NOMO-1 treated with dmso at 0.1 percent for 144 hours (cell line): ENCODE results near the gene C1QC.
A peak's percentile ranks its signal among the peaks of the same experiment; 100 is the strongest.
"Not testable (repeated sequence)": the region's sequence is repeated elsewhere in the genome, so short reads cannot be mapped to it uniquely, and the experiment has no call there.

ENCODE experiments used
- DNase-seq: peaks from one replicate; lab custom pipeline; 2025; ENCODE audit not compliant: unreplicated experiment; lab: John Stamatoyannopoulos, UW

The C1QC gene

DNA sequence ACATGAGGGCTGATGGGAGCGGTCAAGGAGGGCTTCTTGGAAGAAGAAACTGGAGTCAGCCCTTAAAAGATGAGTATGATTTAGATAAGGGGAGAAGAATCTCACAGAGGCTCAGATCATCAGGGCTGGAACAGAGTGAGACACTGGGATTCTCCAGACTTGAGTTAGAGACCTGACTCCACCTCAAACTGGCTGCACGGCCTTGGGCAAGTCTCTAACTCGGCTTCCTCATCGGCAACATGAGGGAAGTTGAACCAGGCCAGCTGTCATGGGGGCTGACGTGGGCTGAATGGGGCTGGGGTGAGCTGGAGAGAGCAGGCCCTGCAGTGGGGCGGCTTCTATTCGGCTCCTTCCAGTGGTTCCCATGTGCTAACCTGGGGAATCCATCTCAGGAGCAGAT is 2.5 kb downstream of the C1QC start:
- DNase-seq: no peak

DNA sequence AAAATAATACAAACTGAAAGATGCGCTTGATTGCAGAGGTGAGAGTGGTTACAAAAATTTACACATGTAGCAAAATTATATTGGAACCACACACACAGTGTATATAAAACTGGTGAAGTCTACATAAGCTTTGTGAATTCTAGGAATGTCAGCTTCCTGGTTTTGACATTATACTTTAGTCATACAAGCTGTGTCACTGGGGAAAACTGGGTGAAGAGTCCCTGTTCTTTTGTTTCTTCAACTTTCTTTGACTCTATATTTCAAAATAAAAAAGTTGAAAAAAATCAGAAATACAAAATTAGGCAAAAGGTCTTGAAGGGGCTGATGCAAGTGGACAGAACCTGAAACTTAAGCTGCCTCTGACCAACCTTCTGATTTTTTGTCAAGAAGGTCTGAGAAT is 3.0 kb downstream of the C1QC start:
- DNase-seq: no peak

DNA sequence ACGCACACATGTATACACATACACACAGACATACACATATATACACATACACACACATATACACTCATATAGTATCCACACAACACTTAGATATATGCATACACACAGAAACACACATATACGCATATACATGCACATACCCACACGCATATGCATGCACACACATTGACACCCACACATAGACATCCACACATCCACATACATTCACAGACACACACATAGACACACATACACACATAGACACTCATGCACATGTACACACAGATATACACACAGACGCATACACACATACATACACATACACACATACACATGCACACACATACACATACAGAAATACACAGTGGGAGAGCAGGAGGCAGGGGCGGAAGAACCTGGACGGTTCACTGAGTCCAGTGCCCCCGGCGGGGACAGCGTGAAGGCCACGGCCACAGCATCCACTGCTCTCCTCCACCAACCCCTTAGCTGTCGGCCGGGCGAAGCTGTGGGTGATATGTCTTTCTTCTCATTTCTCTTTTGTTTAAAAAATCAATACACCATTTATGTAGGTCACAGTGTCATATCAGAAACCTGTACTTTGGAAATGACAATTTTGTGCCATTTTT is 6.8 kb downstream of the C1QC start:
- DNase-seq: no peak

DNA sequence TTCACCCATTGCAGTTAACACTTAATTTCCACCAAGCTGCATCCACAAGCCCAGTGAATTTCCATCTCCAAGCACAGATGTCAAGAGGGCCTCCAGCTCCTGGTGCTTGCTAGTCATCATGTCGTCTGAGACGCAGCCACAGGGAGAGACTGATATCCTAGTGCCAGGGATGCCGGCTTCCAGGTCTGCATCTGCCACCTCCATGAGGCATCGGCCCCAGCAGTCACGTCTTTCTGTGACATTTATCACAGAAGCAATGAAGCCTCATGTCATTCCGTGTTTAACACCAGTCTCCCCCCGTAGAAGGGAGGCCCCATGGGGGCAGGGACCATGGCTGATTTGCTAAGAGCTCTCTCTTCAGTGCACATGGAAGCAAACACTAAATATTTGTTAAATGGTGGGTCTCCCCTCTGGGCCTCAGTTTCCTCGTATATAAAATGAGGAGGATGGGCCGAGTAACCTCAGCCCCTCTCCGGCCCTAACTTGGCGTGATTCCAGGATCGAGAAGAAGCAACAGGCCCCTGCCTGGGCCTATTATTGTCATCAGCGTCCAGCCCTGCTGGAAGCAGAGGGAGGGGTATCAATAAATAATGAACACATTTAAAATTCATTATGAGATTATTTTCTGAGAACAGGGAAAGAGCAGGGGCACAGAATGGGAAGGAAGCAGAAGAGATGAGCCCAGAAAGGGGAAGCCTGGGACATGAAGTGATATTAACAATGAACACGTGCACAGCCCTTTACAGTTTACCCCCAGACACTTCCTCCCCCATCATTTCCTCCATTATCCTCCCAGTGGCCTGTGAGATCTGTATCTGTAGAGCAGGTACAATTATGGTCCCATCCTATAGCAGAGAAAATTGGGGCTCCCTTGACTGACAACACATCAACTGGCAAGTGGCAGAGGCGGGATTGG is 8.8 kb downstream of the C1QC start:
- no peak for DNase-seq

DNA sequence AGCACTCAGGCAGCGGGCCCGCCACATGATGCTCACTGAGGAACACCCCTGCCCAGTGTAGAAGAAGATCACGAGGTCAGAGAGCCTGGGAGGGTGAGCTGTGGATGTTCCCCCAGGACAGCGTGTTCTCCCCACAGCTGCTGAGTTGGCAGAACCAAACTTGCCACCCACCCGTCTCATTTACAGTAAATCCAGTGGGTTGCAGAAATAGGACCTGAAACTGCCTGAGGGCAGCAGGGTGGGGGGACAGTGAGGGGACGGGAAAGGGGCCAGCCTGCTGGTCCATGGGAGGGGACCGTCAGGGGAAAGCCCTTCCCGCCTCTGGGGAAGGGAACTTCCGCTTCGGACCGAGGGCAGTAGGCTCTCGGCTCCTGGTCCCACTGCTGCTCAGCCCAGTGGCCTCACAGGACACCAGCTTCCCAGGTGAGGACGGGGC is 9.5 kb downstream of the C1QC start, which contains the start of gene C1QB:
C1QB (plus strand) TSS at position 356 of the 436 bp plus-strand sequence. CDS start 6,227 bp downstream, outside the sequence.
- DNase-seq: no peak

DNA sequence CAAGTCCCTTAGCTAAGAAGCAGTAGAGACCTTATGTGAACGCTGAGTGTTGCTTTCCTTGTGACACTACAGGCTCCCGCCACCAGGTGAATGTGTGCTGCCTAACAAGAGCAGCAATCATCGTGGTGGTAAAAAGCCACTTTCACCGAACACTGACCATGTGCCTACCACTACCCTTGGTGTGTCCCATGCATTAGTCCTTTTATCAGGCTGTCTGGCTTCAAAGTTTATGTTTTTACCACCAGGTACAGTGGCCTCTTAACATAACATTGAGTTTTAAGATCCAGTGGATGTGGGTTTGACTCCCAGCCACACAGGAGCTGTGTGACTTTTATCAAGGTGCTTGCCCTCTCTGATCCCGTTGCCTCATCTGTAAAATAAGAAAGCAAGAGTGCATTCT is 11.3 kb downstream of the C1QC start:
- DNase-seq: no peak

DNA sequence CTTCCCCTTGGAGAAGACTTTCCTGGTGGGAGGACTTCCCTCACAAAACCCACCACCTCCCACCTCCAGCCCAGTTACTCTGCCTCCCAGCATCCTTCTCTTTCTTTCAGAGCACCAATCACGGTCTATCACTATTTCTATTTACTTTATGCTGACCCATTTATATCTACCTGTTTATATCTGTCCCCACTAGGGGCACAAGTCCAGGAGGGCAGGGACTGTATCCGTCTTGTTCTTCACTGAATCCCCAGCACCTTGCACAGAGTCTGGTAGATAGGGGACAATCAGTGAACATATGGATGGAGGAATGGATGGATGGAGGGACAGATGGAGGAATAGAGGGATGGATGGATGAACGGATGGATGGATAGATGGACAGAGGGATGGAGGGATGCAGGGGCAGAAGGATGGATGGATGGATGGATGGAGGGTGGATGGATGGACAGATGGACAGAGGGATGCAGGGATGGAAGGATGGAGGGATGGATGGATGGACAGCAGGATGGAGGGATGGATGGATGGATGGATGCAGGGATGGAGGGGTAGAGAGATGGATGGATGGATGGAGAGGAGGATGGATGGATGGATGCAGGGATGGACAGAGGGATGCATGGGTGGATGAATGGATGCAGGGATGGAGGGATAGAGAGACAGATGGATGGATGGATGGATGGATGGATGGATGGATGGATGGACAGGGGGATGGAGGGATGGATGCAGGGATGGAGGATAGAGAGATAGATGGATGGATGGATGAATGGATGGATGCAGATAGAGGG is 15.1 kb downstream of the C1QC start:
- no peak for DNase-seq

DNA sequence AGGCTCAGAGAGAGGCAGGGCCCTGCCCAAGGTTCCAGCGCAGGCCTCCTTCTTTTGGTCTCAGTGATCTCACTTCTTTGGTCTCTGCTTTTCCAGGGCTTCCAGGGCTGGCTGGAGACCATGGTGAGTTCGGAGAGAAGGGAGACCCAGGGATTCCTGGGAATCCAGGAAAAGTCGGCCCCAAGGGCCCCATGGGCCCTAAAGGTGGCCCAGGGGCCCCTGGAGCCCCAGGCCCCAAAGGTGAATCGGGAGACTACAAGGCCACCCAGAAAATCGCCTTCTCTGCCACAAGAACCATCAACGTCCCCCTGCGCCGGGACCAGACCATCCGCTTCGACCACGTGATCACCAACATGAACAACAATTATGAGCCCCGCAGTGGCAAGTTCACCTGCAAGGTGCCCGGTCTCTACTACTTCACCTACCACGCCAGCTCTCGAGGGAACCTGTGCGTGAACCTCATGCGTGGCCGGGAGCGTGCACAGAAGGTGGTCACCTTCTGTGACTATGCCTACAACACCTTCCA is 17.3 kb downstream of the C1QC start:
- DNase-seq: no peak

DNA sequence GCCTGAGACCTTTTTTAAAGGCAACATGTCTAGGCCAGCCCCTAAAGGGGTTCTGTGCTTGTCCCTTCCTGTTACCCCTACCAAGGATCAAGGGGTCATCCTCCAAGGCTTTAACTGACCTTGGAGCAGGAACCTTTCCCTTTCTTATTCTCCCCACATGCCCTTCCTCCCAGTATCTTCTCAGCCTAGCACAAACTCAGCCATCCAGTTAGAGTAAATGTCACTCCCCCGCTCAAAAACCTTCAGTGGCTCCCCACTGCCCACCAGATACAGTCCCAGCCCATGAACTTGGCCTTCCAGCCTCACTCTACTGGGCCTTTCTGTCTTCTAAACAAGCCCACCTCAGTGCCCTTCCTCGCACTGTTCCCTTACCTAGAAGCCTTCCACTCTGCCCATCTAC is 18.4 kb downstream of the C1QC start:
- DNase-seq: no peak

DNA sequence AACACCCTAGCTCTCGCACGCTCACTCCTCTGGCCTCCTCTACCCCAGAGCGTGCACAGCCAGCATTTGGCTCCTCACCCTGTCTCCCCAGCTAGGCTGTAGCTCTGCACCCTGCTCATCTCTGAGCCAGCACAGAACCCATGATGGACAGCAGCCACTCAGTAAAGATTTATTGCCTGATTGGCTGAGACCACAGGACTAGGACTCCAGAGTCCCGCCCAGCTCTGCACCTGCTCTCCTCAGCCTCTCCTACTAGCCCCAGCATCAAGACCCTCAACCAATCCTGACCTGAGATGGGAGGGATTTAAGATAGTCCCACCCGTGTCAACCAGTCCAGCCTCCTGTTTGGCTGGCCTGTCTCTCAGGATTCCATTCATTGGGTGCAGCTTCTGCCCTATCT is 18.9 kb downstream of the C1QC start:
- no peak for DNase-seq

DNA sequence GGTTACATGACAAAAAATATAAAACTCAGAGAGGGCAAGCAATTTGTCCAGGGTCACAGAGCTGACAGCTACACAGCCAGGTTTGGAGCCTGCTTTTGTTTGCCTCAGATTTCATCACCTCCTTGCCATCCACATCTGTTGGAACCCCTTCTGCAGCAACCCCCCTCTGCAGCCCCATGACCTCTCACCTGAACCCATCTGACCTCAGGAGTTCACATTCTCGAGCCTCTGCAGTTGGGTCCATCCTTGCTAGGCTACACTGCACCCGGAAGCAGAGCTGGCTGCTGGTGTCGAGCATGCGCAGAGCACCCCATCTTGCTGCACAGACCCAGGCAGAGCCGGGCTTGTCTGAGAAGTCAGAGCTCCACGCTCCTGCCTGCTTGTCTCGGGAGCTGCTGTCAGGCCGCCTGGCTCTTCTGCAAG is 19.6 kb downstream of the C1QC start:
- no peak for DNase-seq

DNA sequence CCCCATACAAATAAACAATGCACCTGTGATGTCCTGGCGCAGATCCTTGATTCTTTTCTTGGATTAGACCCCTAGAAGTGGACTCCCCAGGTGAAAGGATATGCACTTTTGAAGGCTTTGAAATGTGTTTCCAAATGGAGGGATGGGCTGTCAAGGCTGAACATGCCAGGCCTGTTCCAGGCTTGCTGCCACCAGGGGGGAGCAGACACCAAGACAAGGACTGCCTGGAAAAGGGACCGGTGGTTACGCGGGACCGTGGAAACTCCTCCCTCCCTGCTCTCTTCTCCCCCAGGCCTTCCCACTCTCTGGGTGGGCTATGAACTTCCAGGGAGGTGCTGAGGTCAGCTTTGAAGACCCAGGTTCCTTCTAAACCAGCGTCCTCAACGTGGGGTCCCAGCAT is 22.3 kb downstream of the C1QC start:
- DNase-seq: no peak

DNA sequence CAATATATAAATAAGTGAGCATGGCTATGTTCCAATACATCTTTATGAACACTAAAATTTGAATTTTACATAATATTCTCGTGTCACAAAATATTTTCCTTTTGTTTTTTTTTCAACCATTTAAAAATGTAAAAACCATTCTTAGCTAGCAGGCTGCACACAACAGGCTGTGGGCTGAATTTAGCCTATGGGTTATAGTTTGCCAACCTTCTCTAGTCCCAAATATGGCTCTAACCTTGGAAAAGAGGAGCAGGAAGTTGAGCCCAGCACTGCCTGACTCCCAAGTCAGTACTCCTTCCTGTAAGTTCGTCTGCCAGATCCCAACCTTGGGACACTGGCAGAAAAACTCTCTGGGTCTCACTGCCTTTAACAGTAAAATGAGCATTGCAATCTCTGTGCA is 23.0 kb downstream of the C1QC start:
- DNase-seq: no peak

DNA sequence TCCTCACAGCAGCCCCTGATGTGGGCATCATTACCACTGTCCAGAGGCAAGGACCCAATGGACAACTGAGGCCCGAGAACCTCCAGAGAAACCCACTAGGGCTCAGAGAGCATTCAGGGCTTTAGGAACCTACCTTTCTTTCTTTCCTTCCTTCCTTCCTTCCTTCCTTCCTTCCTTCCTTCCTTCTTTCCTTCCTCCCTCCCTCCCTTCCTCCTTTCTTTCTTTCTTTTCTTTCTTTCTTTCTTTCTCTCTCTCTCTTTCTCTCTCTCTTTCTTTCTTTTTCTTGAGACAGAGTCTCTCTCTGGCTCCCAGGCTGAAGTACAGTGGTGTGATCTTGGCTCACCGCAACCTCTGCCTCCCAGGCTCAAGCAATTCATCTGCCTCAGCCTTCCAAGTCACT is 25.4 kb downstream of the C1QC start:
- DNase-seq: not testable (repeated sequence)

DNA sequence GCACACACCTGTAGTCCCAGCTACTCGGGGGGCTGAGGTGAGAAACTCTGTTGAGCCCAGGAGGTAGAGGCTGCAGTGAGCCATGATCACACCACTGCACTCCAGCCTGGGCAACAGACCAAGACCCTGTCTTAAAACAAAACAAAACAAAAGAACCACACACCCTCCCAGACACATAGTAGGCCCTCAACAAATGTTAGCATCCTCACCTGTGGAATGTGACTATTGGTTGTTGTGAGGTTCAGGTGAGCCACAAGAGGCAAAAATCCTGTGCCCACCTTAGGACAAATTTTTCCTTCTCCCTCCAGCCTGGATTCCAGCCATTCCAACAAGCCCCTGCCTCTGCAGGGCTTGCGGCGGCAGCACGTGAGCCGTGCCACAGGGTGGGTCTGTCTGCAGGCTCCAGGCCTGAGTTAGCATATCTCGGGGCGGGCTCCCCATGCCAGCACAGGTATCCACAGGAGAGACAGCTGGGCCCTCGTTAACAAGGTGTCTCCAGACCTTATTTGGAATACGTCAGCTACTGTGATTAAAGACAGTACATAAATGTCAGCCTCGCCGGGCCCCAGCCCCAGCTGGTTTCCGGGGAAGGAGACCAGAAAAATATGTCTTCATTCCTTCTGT is 27.0 kb downstream of the C1QC start:
- no peak for DNase-seq

DNA sequence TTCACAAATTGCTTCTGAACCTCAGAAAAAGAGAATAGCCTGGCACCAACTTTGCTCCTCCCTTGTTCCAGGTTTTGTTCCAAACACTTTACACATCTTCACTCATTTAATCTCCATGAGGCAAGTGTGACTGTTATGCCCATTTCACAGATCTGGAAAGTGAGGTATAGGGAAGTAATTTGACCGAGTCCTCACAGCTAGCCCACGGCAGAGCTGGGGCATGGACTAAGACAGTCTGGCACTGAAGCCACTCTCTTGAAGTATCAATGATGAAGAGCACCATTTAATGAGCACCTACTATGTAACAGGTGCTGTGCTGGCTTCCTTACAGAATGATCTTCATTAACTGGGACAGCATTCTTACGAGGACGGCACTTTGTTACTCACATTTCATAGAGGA is 28.6 kb downstream of the C1QC start:
- no peak for DNase-seq

DNA sequence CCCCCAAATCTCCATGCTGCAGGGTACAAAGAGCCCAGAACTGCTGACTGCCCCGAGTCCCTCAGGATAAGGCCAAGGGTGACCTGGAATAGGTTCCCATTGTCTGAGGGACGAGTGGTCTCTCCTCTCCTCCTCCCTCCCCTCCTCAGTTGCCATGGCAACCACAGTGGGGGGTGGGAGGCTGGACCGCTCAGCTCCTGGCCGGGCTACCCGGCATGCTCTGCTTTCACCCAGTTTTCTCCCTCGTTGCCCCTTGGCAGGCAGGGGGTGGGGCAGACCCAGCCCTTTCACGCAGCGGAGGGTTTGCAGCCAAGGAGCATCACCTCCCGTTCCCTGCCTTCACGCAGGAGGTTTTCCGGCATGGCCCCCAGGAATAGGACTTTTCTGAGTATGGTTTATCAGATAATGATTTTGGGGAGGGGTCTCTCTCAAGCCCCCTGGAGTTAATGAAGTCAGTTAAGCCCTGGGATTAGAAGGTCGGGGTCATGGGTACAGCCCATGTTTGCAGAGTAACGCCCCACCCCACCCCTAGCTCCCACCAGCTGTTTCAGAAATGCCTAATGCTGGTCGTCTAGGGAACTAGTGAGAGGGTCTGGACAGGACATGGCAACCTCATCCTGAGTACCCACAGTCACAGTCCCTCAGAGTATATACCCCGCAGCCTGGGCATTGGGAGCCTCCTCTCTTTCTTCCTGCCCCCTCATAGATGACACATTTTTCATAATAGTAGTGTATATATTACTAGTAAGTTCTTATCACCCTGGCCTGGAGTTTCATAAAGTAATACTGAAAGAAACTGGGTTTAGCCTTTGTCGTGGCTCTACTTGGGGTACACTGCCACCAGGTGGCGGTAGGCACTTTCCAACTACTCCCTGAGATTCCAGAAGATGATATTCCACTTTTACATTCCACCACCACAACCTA is 30.3 kb downstream of the C1QC start:
- peak; percentile 22 for DNase-seq

DNA sequence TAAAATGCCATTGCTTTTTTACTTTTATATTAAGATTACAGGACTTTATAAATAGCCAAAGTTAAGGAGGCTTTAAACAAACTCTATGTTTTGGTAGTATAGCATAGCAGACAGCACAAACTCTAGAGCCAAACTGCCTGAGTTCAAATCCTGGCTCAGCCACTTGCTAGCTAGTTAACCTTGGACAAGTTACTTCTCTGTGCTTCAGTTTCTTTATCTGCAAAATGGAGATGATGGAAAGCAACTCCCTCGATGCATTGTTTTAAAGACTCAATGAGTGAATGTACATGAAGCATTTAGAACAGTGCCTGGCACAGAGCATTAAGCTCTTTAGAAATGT is 30.9 kb downstream of the C1QC start:
- DNase-seq: no peak

DNA sequence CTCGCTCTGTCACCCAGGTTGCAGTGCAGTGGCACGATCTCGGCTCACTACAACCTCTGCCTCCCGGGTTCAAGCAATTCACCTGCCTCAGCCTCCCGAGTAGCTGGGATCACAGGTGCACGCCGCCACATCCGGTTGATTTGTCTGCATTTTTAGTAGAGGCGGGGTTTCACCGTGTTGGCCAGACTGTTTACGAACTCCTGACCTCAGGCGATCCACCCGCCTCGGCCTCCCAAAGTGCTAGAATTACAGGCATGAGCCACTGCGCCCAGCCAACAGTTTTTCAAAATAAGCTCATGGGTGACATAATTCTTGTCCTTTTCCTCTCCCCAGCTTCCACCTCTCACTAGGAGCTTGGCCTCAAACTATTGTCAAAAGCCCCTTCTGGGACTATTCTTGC is 32.7 kb downstream of the C1QC start:
- not testable (repeated sequence) for DNase-seq
